ENCODE measurements around the gene CCDC78.

Gene CCDC78

DNA sequence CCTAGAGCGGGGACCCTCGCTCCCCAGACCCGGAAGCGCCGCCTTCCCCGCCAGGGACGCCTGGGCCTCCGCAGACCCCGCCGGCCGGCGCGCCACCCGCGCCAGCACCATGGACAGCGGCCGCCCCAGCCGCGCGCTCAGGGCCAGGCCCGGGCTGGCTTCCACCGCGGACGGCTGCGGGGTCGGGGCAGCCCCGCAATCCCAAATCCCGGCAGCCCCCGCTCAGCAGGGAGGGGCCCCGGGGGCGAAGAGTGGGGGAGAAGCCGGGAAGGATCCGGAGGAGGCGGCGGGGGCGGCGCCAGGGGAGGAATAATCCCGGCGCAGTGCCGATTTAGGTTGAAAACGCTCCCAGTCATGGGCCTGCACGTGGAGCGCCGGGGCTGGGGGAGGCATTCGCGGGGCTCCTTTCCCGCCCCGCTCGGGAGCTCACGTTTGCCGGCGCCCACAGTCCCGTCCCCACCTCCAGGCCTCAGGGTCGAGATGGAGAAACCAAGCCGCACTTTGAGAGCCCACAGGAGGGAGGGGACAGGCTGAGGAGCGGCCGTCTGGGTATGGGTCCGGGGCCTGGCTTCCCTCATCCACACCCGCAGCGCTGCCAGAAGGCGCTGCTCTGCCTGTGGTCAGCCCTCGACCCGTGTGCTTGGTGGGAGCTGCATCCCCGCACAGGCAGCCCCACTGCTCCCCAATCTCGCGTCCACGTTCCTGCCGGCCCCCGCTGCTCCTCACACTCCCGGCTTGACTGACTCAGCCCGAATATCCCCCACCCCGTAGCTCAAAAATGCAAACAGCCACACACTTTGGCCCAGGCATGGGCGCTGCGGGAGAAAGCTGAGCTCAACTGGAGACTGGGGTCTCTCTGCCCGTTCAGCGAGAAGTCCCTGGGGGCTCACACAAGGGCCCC is 25.3 kb downstream of the CCDC78 start:
- in situ Hi-C loops (cut with MboI; ENCODE audit: low sequenced_read_pairs, unreplicated experiment) = no loop called here
- TF ChIP-seq, protein P1, sequence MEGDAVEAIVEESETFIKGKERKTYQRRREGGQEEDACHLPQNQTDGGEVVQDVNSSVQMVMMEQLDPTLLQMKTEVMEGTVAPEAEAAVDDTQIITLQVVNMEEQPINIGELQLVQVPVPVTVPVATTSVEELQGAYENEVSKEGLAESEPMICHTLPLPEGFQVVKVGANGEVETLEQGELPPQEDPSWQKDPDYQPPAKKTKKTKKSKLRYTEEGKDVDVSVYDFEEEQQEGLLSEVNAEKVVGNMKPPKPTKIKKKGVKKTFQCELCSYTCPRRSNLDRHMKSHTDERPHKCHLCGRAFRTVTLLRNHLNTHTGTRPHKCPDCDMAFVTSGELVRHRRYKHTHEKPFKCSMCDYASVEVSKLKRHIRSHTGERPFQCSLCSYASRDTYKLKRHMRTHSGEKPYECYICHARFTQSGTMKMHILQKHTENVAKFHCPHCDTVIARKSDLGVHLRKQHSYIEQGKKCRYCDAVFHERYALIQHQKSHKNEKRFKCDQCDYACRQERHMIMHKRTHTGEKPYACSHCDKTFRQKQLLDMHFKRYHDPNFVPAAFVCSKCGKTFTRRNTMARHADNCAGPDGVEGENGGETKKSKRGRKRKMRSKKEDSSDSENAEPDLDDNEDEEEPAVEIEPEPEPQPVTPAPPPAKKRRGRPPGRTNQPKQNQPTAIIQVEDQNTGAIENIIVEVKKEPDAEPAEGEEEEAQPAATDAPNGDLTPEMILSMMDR (IDR thresholded peaks at IDR 0.05; ENCODE audit: borderline replicate concordance, control extremely low read depth, extremely low read depth, insufficient read depth, missing control alignments) = no peak
- DNase-seq (ENCODE audit: low spot score) = peak; percentile 70

DNA sequence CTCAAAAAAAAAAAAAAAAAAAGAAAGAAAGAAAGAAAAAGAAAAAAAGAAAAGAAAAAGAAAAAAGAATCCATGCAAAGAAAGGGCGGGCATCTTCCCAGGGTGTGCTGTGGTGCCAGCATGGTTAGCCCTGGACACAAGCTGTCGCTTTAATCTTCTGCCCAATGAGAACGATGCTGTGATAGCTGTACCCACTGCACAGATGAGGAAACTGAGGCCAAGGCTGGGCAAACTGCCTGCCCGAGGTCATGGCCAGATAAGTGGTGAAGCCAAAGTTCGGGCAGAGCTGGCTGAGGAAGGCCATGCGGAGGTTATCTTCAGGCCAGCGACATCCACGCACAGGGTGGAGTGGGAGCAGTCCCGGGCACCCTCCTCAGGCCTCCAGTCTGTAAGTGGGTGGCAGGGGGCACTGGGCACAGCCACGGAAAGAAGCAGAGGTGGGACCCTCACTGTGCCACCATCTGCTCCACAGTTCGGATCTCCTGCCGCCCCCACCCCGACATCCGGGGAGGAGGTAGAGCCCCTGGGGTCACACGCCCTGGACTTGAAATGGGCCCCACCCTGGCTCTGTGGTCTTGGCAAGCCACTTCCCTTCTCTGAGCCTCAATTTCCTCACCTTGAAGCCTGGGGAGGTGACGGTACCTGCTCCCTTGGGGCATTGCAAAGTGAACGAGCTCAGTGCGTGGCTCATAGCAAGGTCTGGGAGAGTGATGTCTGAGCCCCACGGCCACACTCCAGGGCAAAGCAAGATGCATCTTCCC is 27.2 kb downstream of the CCDC78 start:
- in situ Hi-C loops (cut with MboI; ENCODE audit: low sequenced_read_pairs, unreplicated experiment) = no loop called here
- TF ChIP-seq, protein P1 (IDR thresholded peaks at IDR 0.05; ENCODE audit: borderline replicate concordance, control extremely low read depth, extremely low read depth, insufficient read depth, missing control alignments) = no peak
- no peak for DNase-seq (ENCODE audit: low spot score)

- in situ Hi-C loops (cut with MboI; ENCODE audit: low sequenced_read_pairs, unreplicated experiment) = no loop called here
- TF ChIP-seq, protein P1 (IDR thresholded peaks at IDR 0.05; ENCODE audit: borderline replicate concordance, control extremely low read depth, extremely low read depth, insufficient read depth, missing control alignments) = no peak
Measured at GRCh38 chr16:695355-696089, 30.7 kb downstream of the CCDC78 start.

GRCh38 chr16:694863-695354 is 31.3 kb downstream of the CCDC78 start:
- in situ Hi-C loops (cut with MboI; ENCODE audit: low sequenced_read_pairs, unreplicated experiment) = no loop called here
- DNase-seq (ENCODE audit: low spot score) = no peak
- TF ChIP-seq, protein P1 (IDR thresholded peaks at IDR 0.05; ENCODE audit: borderline replicate concordance, control extremely low read depth, extremely low read depth, insufficient read depth, missing control alignments) = no peak

More at GRCh38 chr16:695355-696089, 30.7 kb downstream of the CCDC78 start:
- DNase-seq (ENCODE audit: low spot score) = peak; percentile 88

DNA sequence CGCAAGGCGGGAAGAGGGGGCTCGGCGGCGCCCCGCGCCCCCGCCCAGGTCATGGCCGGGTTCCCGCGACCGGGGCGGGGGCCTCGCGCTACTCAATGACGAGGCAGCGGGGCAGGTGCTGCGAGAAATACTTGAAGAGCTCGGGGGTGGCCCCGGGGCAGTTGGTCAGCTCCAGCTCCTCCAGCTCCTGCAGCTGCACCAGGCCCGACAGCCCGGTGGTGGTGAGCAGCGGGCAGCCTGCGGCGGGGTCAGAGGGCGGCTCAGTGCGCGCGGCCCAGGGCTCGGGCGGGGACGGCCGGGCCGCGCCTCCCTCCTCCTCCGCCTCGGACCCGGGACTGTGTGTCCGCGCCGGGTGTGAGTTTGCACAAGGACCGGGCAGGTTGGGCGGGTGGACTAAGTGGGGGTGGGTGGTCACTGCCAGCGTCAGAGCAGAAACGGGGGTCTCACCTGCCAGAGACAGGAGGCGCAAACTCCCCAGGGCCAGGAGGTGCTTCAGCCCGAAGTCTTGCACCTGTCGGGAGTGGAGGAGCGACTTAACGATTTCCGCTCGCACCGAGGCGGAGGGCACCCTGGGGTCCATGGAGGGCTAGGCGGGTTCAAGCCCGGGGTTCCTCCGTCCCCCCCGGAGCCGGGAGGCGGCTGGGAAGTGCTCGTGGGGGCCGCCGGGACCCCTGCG is 31.9 kb downstream of the CCDC78 start:
- DNase-seq (ENCODE audit: low spot score) = no peak
- in situ Hi-C loops (cut with MboI; ENCODE audit: low sequenced_read_pairs, unreplicated experiment) = no loop called here

More for the DNA sequence above, 31.9 kb downstream of the CCDC78 start:
- TF ChIP-seq, protein P1 (IDR thresholded peaks at IDR 0.05; ENCODE audit: borderline replicate concordance, control extremely low read depth, extremely low read depth, insufficient read depth, missing control alignments) = no peak

All from GM13976 (cell line).